GM19372 (cell line): ENCODE measurements around the gene HOXD8.

ENCODE experiments used
- ATAC-seq: cut with Tn5 transposase; IDR thresholded peaks from one replicate; pipeline ENCODE4 v1.9.1; 2021; ENCODE audit warnings: mild to moderate bottlenecking, low read depth, moderate library complexity; ENCODE audit not compliant: unreplicated experiment

Gene HOXD8

GRCh38 chr2:176169711-176170110 is 40.2 kb downstream of the HOXD8 start:
- ATAC-seq: no peak

GRCh38 chr2:176170602-176171305 is 41.2 kb downstream of the HOXD8 start:
- ATAC-seq: no peak

- ATAC-seq: no peak
Measured at GRCh38 chr2:176171351-176172006, 42.0 kb downstream of the HOXD8 start.

- ATAC-seq: no peak
Measured at GRCh38 chr2:176172007-176172894, 42.7 kb downstream of the HOXD8 start.

- ATAC-seq: no peak
Measured at GRCh38 chr2:176172895-176173566, 43.5 kb downstream of the HOXD8 start.

- no peak for ATAC-seq
Measured at GRCh38 chr2:176173567-176174381, 44.3 kb downstream of the HOXD8 start.

- no peak for ATAC-seq
Measured at GRCh38 chr2:176174382-176174823, 44.9 kb downstream of the HOXD8 start.

- no peak for ATAC-seq
Measured at GRCh38 chr2:176174824-176175708, 45.6 kb downstream of the HOXD8 start.

GRCh38 chr2:176175709-176176607 is 46.5 kb downstream of the HOXD8 start:
- ATAC-seq: no peak

GRCh38 chr2:176177580-176178037 is 48.1 kb downstream of the HOXD8 start:
- no peak for ATAC-seq

- ATAC-seq: no peak
Measured at GRCh38 chr2:176178038-176178756, 48.7 kb downstream of the HOXD8 start.

- ATAC-seq: no peak
Measured at GRCh38 chr2:176178757-176179295, 49.3 kb downstream of the HOXD8 start.

- ATAC-seq: no peak
Measured at GRCh38 chr2:176181551-176181950, 52.0 kb downstream of the HOXD8 start.
